T-helper 1 cell treated with Interleukin-12 subunit alpha and Interleukin-12 subunit beta and Interleukin-4 antibody, amounts not matched to agents 30 μg/mL and 1 μg/mL, for 36 hours (primary cell): ENCODE data around the gene DPH7.
"Not testable (repeated sequence)": the region's sequence is repeated elsewhere in the genome, so short reads cannot be mapped to it uniquely, and the experiment has no call there.

Experiments used
- H3K27ac Mint-ChIP-seq: one replicate; pipeline ENCODE4 v1.8.0; 2021; ENCODE audit warnings: mild to moderate bottlenecking, mixed read lengths
- H3K27me3 Mint-ChIP-seq: one replicate; pipeline ENCODE4 v1.8.0; 2021; ENCODE audit warnings: low read depth, mixed read lengths
- H3K36me3 Mint-ChIP-seq: one replicate; pipeline ENCODE4 v1.8.0; 2021; ENCODE audit warnings: low read depth, mixed read lengths
- H3K4me1 Mint-ChIP-seq: one replicate; pipeline ENCODE4 v1.8.0; 2021; ENCODE audit warnings: low read depth, mixed read lengths
- H3K4me3 Mint-ChIP-seq: one replicate; pipeline ENCODE4 v1.8.0; 2021; ENCODE audit warnings: mild to moderate bottlenecking, moderate library complexity, mixed read lengths
- H3K9me3 Mint-ChIP-seq: one replicate; pipeline ENCODE4 v1.8.0; 2021; ENCODE audit warnings: mixed read lengths

The DPH7 gene

GRCh38 chr9:137516144-137516917, 62.4 kb downstream of the DPH7 start:
- H3K4me3 Mint-ChIP-seq: no peak overlapping the region
- H3K27ac Mint-ChIP-seq: no peak overlapping the region
- no peaks in the 10 kb centered on the region for H3K9me3 Mint-ChIP-seq
- H3K27me3 Mint-ChIP-seq: no peaks in the 10 kb centered on the region
- H3K4me1 Mint-ChIP-seq: peaks cover 2% of the 10 kb centered on the region
- no peaks in the 10 kb centered on the region for H3K36me3 Mint-ChIP-seq

GRCh38 chr9:137515338-137515724, 63.4 kb downstream of the DPH7 start:
- H3K4me3 Mint-ChIP-seq: no peak overlapping the region
- no peaks in the 10 kb centered on the region for H3K27me3 Mint-ChIP-seq
- no peak overlapping the region for H3K27ac Mint-ChIP-seq
- H3K9me3 Mint-ChIP-seq: no peaks in the 10 kb centered on the region
- no peaks in the 10 kb centered on the region for H3K36me3 Mint-ChIP-seq
- peaks cover 2% of the 10 kb centered on the region for H3K4me1 Mint-ChIP-seq

- peaks cover 2% of the 10 kb centered on the region for H3K4me1 Mint-ChIP-seq
- no peak overlapping the region for H3K4me3 Mint-ChIP-seq
- H3K27ac Mint-ChIP-seq: no peak overlapping the region
- H3K27me3 Mint-ChIP-seq: no peaks in the 10 kb centered on the region
- H3K36me3 Mint-ChIP-seq: no peaks in the 10 kb centered on the region
- no peaks in the 10 kb centered on the region for H3K9me3 Mint-ChIP-seq
These were observed 63.9 kb downstream of the DPH7 start for GRCh38 chr9:137514691-137515337.

GRCh38 chr9:137513801-137514570, 64.7 kb downstream of the DPH7 start:
- not testable (repeated sequence) for H3K4me1 Mint-ChIP-seq, H3K36me3 Mint-ChIP-seq, H3K4me3 Mint-ChIP-seq

GRCh38 chr9:137513136-137513535, 65.6 kb downstream of the DPH7 start:
- not testable (repeated sequence) for H3K27ac Mint-ChIP-seq, H3K4me1 Mint-ChIP-seq, H3K36me3 Mint-ChIP-seq, H3K27me3 Mint-ChIP-seq, H3K9me3 Mint-ChIP-seq, H3K4me3 Mint-ChIP-seq

More at GRCh38 chr9:137513801-137514570, 64.7 kb downstream of the DPH7 start:
- H3K27ac Mint-ChIP-seq, H3K27me3 Mint-ChIP-seq, H3K9me3 Mint-ChIP-seq: not testable (repeated sequence)

- H3K27me3 Mint-ChIP-seq: no peaks in the 10 kb centered on the region
These were observed 66.8 kb downstream of the DPH7 start for GRCh38 chr9:137511758-137512463.

GRCh38 chr9:137511126-137511525, 67.6 kb downstream of the DPH7 start:
- not testable (repeated sequence) for H3K4me3 Mint-ChIP-seq, H3K4me1 Mint-ChIP-seq, H3K9me3 Mint-ChIP-seq, H3K27me3 Mint-ChIP-seq, H3K27ac Mint-ChIP-seq, H3K36me3 Mint-ChIP-seq

More at GRCh38 chr9:137511758-137512463, 66.8 kb downstream of the DPH7 start:
- Mint-ChIP-seq H3K36me3 (no peaks in the 10 kb centered on the region), H3K4me3 (no peak overlapping the region), H3K4me1 (peaks cover 2% of the 10 kb centered on the region), H3K9me3 (no peaks in the 10 kb centered on the region), H3K27ac (no peak overlapping the region)

- Mint-ChIP-seq H3K27ac (no peak overlapping the region), H3K4me3 (no peak overlapping the region), H3K9me3 (no peaks in the 10 kb centered on the region), H3K36me3 (no peaks in the 10 kb centered on the region), H3K4me1 (peaks cover 2% of the 10 kb centered on the region), H3K27me3 (no peaks in the 10 kb centered on the region)
These were observed 69.5 kb downstream of the DPH7 start for GRCh38 chr9:137509198-137509597.

GRCh38 chr9:137506702-137507171, 72.0 kb downstream of the DPH7 start:
- peaks cover 4% of the 10 kb centered on the region for H3K9me3 Mint-ChIP-seq
- H3K4me3 Mint-ChIP-seq: no peak overlapping the region
- no peak overlapping the region for H3K27ac Mint-ChIP-seq
- H3K4me1 Mint-ChIP-seq: no peaks in the 10 kb centered on the region
- H3K27me3 Mint-ChIP-seq: no peaks in the 10 kb centered on the region
- peaks cover 5% of the 10 kb centered on the region for H3K36me3 Mint-ChIP-seq

- H3K9me3 Mint-ChIP-seq: peaks cover 4% of the 10 kb centered on the region
- H3K27ac Mint-ChIP-seq: no peak overlapping the region
- H3K36me3 Mint-ChIP-seq: peaks cover 7% of the 10 kb centered on the region
- no peaks in the 10 kb centered on the region for H3K4me1 Mint-ChIP-seq
- no peaks in the 10 kb centered on the region for H3K27me3 Mint-ChIP-seq
- H3K4me3 Mint-ChIP-seq: no peak overlapping the region
These were observed 72.5 kb downstream of the DPH7 start for GRCh38 chr9:137506274-137506673.

- H3K27me3 Mint-ChIP-seq: no peaks in the 10 kb centered on the region
- H3K9me3 Mint-ChIP-seq: peaks cover 4% of the 10 kb centered on the region
- peaks cover 7% of the 10 kb centered on the region for H3K36me3 Mint-ChIP-seq
- no peak overlapping the region for H3K4me3 Mint-ChIP-seq
- no peaks in the 10 kb centered on the region for H3K4me1 Mint-ChIP-seq
- no peak overlapping the region for H3K27ac Mint-ChIP-seq
These were observed 73.1 kb downstream of the DPH7 start for GRCh38 chr9:137505421-137506140.
